Right lobe of liver (tissue), 6 donors: ENCODE measurements around the gene CAMKMT. TPM values are rescaled to one million over a fixed set of nuclear protein-coding genes. Genes with fewer than 3 reads are reported as not detected.

ENCODE experiments used
- ATAC-seq, 4 donors: fragments of 200-7000 bp; cut with Tn5 transposase; one replicate each; pipeline ENCODE4 v1.9.1; 2020; ENCODE audit warnings: mild to moderate bottlenecking in 4 of 4, moderate library complexity in 4 of 4
- DNase-seq, 3 donors: peaks; one replicate each; pipeline ENCODE4 v3.0.0-alpha.2; 2020
- H3K27ac ChIP-seq, 3 donors: fragments of 200-600 bp; one replicate each; pipeline ENCODE4 v1.8.0; 2022
- H3K27me3 ChIP-seq, 2 donors: fragments of 200-600 bp; one replicate each; pipeline ENCODE4 v1.8.0; 2022
- H3K36me3 ChIP-seq, 4 donors: fragments of 200-600 bp; sonication (generic) in 1 of 4; one replicate each; pipeline versions ENCODE4 v1.5.1 to v1.8.0; 2017 to 2022; ENCODE audit warnings: control low read depth in 1 of 4
- H3K4me1 ChIP-seq, 4 donors: fragments of 200-600 bp; sonication (generic) in 1 of 4; one replicate each; pipeline versions ENCODE4 v1.5.1 to v1.8.0; 2017 to 2022; ENCODE audit warnings: control low read depth in 1 of 4
- H3K4me3 ChIP-seq, 3 donors: fragments of 200-600 bp; one replicate each; pipeline ENCODE4 v1.8.0; 2022
- H3K9me3 ChIP-seq, 4 donors: fragments of 200-600 bp; sonication (generic) in 1 of 4; one replicate each; pipeline versions ENCODE4 v1.5.1 to v1.8.0; 2017 to 2022; ENCODE audit warnings: control low read depth in 1 of 4
- POLR2A ChIP-seq: fragments of 450-650 bp; IDR thresholded peaks from one replicate; pipeline ENCODE4 v1.6.1; 2017; ENCODE audit warnings: antibody characterized with exemption, mild to moderate bottlenecking
- WGBS: methylation state at CpG from one replicate; pipeline ENCODE4 v1.1.6; 2018; ENCODE audit warnings: low coverage, low lambda C conversion rate; ENCODE audit not compliant: insufficient coverage; ENCODE audit errors: missing lambda C conversion rate; 5-methylcytosine and 5-hydroxymethylcytosine counted together
- intact Hi-C, 2 donors: fragments of 100-400 bp; cut with DNase I; formaldehyde crosslinking; loops; one replicate each; pipeline versions ENCODE4 v1.11.2 to v1.14.1; 2022
- total RNA-seq, 6 experiments: library from RNA; depleted of rRNA in 2 of 6; stranded (reverse); fragments of >200 nt in 2 of 6; fragmentation: NEBNext Ultra II Directional in 3 of 6; extraction: Animal tissue kit (Norgen Biotek cat#: 25700) in 3 of 6; gene quantifications; one replicate each; pipeline versions ENCODE4 v1.1.0 to v1.2.4, GENCODE V29; 2016 to 2023
- TF ChIP-seq, protein P1 (sequence below), 4 donors: fragments of 200-600 bp in 3 of 4; fragments of 450-650 bp in 1 of 4; IDR thresholded peaks; one replicate each; pipeline versions ENCODE4 v1.5.1 to v1.8.0; 2016 to 2022; ENCODE audit warnings: antibody characterized with exemption in 4 of 4, mild to moderate bottlenecking in 2 of 4
- donor health status: DM: no; HTN: yes; CAD: no.
- donor health status: DM: no; HTN: no; CAD: no.
- donor health status: DM: no; HTN: no; CAD: no.
- donor health status: DM: no; HTN: yes; CAD: no.
- donor health status: DM: no; HTN: yes; CAD: no.

Gene CAMKMT
- total RNA-seq, 6 experiments from 2014 or later = 2.0 to 7.4 (median 5.2) TPM

DNA sequence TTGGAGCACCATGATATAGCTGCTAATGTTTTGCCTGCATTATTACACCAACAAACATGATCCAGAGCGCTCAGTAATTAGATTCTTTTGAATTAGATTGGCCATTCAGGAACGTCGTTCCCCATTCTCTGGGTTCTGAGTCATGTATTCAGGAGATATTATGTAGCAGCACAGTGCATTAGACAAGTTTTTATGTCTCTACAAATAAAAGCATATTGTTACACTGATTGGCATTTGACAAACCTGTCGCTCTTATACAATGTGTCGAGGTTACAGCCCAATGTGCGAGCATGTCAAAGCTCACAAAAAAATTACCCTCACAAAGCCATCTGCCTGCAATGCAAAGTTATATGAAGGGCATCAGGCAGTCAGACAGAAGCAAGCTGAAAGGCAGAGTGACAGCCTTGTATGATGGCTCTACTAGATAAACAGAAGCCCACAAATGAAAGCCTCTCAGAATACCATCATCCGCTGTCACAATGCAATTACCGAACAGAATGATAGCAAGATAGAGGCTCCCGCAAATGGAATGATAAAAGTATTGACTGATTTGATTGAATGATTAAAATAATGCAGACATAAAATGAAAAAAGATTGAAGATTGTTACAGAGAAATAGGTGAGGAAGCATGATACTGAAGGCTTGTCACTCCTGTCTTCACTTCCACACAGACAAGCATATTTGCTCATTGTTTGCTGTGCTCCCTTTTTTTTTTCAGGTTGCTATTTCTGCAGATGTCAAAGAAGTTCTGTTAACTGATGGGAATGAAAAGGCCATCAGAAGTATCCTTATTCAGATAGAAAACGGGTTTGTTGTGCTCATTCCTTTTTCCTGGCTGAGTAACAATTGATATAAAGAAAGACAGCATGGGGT lies 345.2 kb downstream of the CAMKMT start:
- Histone ChIP-seq H3K9me3 (no peaks in the 10 kb centered on the region), H3K4me1 (no peaks in the 10 kb centered on the region), H3K36me3 (no peaks in the 10 kb centered on the region), H3K27ac (no peak overlapping the region), H3K4me3 (no peak overlapping the region), H3K27me3 (no peaks in the 10 kb centered on the region)
- intact Hi-C loops = no loop called here
- DNase-seq = no peak
- ATAC-seq = no peak
- 93% methylated on average over 8 of the region's 10 CpGs for WGBS
- TF ChIP-seq POLR2A = no peak
- TF ChIP-seq, protein P1, sequence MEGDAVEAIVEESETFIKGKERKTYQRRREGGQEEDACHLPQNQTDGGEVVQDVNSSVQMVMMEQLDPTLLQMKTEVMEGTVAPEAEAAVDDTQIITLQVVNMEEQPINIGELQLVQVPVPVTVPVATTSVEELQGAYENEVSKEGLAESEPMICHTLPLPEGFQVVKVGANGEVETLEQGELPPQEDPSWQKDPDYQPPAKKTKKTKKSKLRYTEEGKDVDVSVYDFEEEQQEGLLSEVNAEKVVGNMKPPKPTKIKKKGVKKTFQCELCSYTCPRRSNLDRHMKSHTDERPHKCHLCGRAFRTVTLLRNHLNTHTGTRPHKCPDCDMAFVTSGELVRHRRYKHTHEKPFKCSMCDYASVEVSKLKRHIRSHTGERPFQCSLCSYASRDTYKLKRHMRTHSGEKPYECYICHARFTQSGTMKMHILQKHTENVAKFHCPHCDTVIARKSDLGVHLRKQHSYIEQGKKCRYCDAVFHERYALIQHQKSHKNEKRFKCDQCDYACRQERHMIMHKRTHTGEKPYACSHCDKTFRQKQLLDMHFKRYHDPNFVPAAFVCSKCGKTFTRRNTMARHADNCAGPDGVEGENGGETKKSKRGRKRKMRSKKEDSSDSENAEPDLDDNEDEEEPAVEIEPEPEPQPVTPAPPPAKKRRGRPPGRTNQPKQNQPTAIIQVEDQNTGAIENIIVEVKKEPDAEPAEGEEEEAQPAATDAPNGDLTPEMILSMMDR (IDR thresholded peaks at IDR 0.05) = no peak

DNA sequence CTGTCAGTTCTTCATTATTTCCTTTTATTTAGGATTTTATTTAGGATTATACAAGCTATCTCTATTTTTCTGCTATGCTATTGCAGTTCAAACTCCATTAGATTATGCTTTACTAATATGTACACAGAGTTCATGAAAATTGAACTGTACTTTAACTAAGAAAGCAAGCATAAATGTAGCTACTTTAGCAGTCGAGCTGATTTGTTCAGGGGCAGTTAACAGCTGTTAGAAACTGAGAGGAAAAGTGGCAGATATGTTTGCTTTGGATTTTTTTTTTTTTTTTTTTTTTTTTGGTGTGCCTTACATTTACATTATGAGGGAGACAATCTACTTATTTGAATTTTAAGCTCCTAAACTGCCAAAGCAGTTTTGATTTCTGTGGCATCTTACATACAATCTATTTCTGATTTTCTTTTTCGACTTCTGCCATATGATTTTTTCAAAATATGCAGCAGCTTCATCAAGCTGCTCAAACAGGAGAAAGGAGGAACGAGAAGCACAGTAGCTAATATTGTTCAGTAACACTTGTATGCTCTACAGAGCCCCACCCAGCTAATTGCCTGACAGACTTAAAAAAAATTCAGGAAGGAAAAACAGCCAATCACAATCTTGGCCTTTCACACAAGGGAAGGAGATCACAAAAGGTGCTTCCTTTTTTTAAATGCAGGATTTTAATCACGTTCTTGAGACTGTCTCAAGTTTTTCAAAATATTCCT lies 346.4 kb downstream of the CAMKMT start:
- 43% methylated on average over 4 of the region's 4 CpGs for WGBS
- Histone ChIP-seq H3K27me3 (no peaks in the 10 kb centered on the region), H3K9me3 (no peaks in the 10 kb centered on the region), H3K4me1 (no peaks in the 10 kb centered on the region), H3K27ac (no peak overlapping the region), H3K36me3 (no peaks in the 10 kb centered on the region), H3K4me3 (no peak overlapping the region)
- peak in 2 of 4 donors; percentile 25 to 32 for ATAC-seq
- no peak for DNase-seq
- intact Hi-C loops = no loop called here
- no peak for TF ChIP-seq POLR2A
- TF ChIP-seq, protein P1 (IDR thresholded peaks at IDR 0.05) = no peak

DNA sequence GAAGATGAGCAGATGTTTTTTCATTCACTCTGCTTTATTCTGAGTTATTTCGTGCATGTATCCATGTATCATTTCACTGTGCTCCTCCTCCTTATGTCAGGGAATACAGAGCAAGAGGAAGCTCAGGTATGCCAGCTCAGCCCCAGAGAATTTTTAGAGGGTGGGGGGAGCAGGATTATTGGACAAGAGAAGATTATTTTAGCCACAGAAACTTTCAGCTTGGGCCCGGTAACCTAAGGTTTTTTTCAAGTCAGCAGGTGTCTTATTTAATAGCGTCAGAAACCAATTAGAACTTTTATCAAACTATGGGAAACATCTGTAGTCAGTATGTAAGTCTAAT lies 346.9 kb downstream of the CAMKMT start:
- H3K4me3 ChIP-seq = no peak overlapping the region
- no peak for DNase-seq
- TF ChIP-seq, protein P1 (IDR thresholded peaks at IDR 0.05) = no peak
- TF ChIP-seq POLR2A = no peak
- ATAC-seq = no peak
- H3K27me3 ChIP-seq = no peaks in the 10 kb centered on the region
- no peaks in the 10 kb centered on the region for H3K36me3 ChIP-seq
- no peaks in the 10 kb centered on the region for H3K9me3 ChIP-seq
- WGBS = 58% methylated on average over 3 of the region's 3 CpGs
- no peak overlapping the region for H3K27ac ChIP-seq
- intact Hi-C loops = no loop called here
- no peaks in the 10 kb centered on the region for H3K4me1 ChIP-seq

DNA sequence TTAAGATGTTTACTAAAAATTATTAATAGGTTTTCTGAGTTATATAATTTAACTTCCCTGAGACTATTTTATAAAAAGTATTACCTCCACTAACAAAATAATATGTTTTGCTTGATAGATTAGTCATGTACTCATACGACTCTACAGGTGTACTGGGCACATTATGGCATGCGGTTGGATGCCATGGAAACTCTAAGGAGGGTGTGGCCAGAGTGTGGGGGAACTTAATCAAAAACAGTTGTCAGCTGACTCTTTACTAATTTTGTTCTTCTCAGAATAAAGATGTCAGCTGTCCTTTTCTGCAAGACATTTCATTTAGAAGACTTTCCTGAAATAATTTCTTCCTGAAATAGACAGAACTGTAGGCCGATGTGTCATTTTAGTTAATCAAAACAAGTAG lies 351.4 kb downstream of the CAMKMT start:
- 72% methylated on average over 3 of the region's 3 CpGs for WGBS
- intact Hi-C loops = no loop called here

More for the DNA sequence above, 351.4 kb downstream of the CAMKMT start:
- Histone ChIP-seq H3K36me3 (no peaks in the 10 kb centered on the region), H3K27me3 (no peaks in the 10 kb centered on the region), H3K4me1 (no peaks in the 10 kb centered on the region), H3K4me3 (no peak overlapping the region), H3K9me3 (no peaks in the 10 kb centered on the region), H3K27ac (no peak overlapping the region)
- DNase-seq (no peak), ATAC-seq (no peak)
- TF ChIP-seq POLR2A = no peak
- TF ChIP-seq, protein P1 (IDR thresholded peaks at IDR 0.05) = no peak
